ENCODE results near the gene TTC34. TPM values are rescaled to one million over a fixed set of nuclear protein-coding genes. Genes with fewer than 3 reads are reported as not detected.

Gene TTC34
- total RNA-seq, 2 donors from 2014 or later, result 0.41 to 0.63 TPM

DNA sequence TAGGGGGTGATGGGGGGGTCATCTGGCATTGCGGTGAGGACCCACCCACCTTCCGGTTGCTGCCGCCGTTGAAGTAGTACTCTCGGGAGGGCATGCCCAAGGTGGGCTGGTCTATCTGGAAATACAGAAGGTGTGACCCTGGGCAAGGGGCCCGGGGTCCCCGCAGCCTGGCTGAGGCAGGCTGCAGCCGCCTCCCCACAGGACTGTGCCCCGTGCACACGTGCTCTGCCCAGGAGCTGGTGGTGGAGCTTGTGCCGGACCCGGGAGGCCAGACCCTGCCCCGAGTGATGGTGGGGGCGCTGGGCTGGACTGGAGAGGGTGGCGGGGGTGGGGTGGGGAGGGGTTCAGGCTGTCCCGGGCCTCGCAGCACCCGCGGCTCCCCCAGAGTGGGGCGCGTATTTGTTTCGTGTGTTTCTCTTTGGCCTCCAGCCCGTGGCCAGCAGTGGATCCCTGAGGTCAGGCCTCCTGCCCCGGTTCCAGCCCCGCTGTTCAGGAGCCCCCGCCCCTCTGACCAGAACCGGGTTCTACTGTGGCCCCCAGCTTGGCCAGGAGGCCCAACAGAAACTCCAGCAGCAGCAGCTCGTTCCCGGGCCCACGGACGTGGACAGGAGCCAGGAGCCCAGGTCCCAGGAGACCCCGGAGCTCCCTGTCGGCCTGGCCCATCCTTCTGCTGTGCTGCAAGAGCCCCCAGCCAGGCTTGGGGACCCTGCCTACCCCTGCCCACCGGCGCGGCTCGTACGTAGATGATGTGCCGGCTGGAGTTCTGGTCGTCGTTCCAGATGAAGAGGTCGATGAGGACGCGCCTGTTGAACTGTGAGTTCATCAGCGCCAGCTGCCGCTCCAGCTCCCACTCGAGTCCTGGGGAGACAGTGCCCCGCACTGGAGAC lies 195.7 kb downstream of the TTC34 start:
- no peak for TF ChIP-seq CTCF (IDR thresholded peaks at IDR 0.05)
- H3K9me3 ChIP-seq, result no peaks in the 10 kb centered on the region
- ATAC-seq (ENCODE audit: insufficient number of reproducible peaks, low FRiP score, low read depth) (no peak), DNase-seq (ENCODE audit: low spot score) (no peak)
- H3K27me3 ChIP-seq (replicated peaks; ENCODE audit: insufficient read depth), result no peaks in the 10 kb centered on the region
- no peak overlapping the region for H3K4me3 ChIP-seq
- no peaks in the 10 kb centered on the region for H3K36me3 ChIP-seq
- H3K4me1 ChIP-seq (ENCODE audit: control insufficient read depth in 1 of 2, low read depth in 2 of 2), result no peaks in the 10 kb centered on the region
- no peak overlapping the region for H3K27ac ChIP-seq

DNA sequence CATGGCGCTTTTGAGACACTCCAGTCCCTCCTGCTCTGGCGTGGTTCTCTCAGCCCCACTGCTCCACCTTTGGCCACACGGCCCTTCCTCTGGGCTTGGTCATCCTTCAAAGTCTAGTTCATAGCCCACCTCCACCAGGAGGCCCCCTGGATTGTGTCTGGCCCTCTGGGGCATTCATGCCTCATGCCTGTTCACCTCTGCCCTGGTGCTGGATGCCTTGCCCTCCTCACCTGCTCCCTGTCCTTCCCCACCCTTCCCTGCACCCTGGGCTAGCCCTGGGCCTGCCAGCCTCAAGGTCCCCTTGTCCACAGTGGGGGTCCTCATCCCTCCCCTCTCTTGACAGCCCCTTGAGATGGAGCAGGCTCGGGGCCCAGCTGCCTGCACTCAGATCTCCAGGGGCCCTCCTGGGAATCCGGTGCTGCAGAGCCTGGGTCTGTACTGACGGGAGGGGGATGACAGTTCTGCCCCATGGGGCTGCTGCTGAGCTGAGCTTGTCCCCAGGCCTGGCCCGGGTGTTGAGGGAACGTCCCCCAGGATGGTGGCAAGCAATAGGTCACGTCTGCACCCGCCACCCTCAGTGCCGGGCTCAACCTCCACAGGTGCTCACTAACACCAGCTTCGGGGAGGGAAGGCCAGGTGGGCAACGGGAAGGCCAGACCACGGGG lies 196.5 kb downstream of the TTC34 start:
- H3K27ac ChIP-seq, result no peak overlapping the region
- DNase-seq (ENCODE audit: low spot score), result no peak
- H3K36me3 ChIP-seq, result no peaks in the 10 kb centered on the region
- no peak for ATAC-seq (ENCODE audit: insufficient number of reproducible peaks, low FRiP score, low read depth)
- H3K4me3 ChIP-seq, result no peak overlapping the region
- no peaks in the 10 kb centered on the region for H3K4me1 ChIP-seq (ENCODE audit: control insufficient read depth in 1 of 2, low read depth in 2 of 2)
- H3K27me3 ChIP-seq (replicated peaks; ENCODE audit: insufficient read depth), result no peaks in the 10 kb centered on the region
- TF ChIP-seq CTCF (IDR thresholded peaks at IDR 0.05), result no peak
- no peaks in the 10 kb centered on the region for H3K9me3 ChIP-seq

DNA sequence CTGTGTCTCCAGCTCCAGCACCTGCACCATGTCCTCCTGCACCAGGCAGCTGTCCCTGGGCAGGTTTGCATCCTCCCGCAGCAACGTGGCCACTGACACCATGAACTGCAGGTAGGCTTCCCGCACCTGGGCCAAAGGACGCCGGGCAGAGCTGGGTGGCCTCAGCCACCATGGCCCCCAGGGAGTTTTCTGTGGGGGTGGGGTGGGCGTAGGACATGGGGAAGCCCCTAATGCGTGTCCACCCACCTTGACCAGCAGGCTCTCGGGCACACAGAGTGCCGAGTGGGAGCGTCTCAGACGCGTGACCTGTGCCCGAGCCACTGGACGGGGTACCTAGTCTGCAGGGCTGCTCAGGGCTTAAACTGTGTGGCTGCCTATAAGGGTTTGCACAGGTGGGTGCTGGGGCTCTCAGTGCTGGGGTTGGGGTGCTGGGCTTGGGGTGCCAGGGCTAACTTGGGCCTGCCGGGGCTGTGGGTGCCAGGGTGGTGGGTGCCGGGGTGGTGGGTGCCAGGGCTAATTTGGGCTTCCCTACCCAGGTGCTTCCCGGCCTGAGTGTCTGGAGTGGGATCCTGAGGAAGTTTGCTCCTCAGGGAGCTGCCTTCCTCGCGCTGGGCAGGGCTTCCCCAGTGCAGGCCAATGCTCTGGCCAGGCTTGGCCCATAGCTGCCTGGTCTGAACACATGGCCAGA lies 197.2 kb downstream of the TTC34 start:
- Histone ChIP-seq H3K27ac (no peak overlapping the region), H3K4me3 (no peak overlapping the region), H3K36me3 (no peaks in the 10 kb centered on the region), H3K4me1 (ENCODE audit: control insufficient read depth in 1 of 2, low read depth in 2 of 2) (no peaks in the 10 kb centered on the region), H3K27me3 (replicated peaks; ENCODE audit: insufficient read depth) (no peaks in the 10 kb centered on the region), H3K9me3 (no peaks in the 10 kb centered on the region)
- DNase-seq (ENCODE audit: low spot score), result no peak
- no peak for ATAC-seq (ENCODE audit: insufficient number of reproducible peaks, low FRiP score, low read depth)
- TF ChIP-seq CTCF (IDR thresholded peaks at IDR 0.05), result no peak

- H3K27me3 ChIP-seq (replicated peaks; ENCODE audit: insufficient read depth), result no peaks in the 10 kb centered on the region
- H3K9me3 ChIP-seq, result no peaks in the 10 kb centered on the region
- DNase-seq (ENCODE audit: low spot score), result no peak
These were observed 197.9 kb downstream of the TTC34 start for GRCh38 chr1:2603521-2604155.

More at GRCh38 chr1:2603521-2604155, 197.9 kb downstream of the TTC34 start:
- no peak for ATAC-seq (ENCODE audit: insufficient number of reproducible peaks, low FRiP score, low read depth)
- Histone ChIP-seq H3K27ac (no peak overlapping the region), H3K4me1 (ENCODE audit: control insufficient read depth in 1 of 2, low read depth in 2 of 2) (no peaks in the 10 kb centered on the region), H3K4me3 (no peak overlapping the region), H3K36me3 (no peaks in the 10 kb centered on the region)
- TF ChIP-seq CTCF (IDR thresholded peaks at IDR 0.05), result no peak

Measured in thoracic aorta (tissue), 2 donors.